HG02588 (cell line): Measurements from ENCODE around the gene PRMT5.
"Not testable (repeated sequence)": the region's sequence is repeated elsewhere in the genome, so short reads cannot be mapped to it uniquely, and the experiment has no call there.

Experiments
- ATAC-seq: cut with Tn5 transposase; IDR thresholded peaks from one replicate; pipeline ENCODE4 v1.9.1; 2021; ENCODE audit warnings: mild to moderate bottlenecking, moderate library complexity; ENCODE audit not compliant: unreplicated experiment

Gene PRMT5

GRCh38 chr14:22935156-22935555, 6.0 kb upstream of the PRMT5 start:
- ATAC-seq: no peak

- ATAC-seq: no peak
These were observed 3.0 kb upstream of the PRMT5 start for GRCh38 chr14:22932146-22932545.

GRCh38 chr14:22929961-22930364, 787 bp upstream of the PRMT5 start:
- no peak for ATAC-seq

GRCh38 chr14:22928237-22929103, 706 bp downstream of the PRMT5 start:
- ATAC-seq: no peak

- ATAC-seq: no peak
These were observed 2.9 kb downstream of the PRMT5 start for GRCh38 chr14:22926316-22926715.

GRCh38 chr14:22925513-22925912, 3.7 kb downstream of the PRMT5 start:
- no peak for ATAC-seq

GRCh38 chr14:22923746-22924145, 5.4 kb downstream of the PRMT5 start:
- no peak for ATAC-seq

GRCh38 chr14:22922294-22922693, 6.9 kb downstream of the PRMT5 start:
- no peak for ATAC-seq

GRCh38 chr14:22920697-22921096, 8.5 kb downstream of the PRMT5 start:
- no peak for ATAC-seq

GRCh38 chr14:22919601-22919921, 9.6 kb downstream of the PRMT5 start:
- ATAC-seq: no peak

- peak; percentile 87 for ATAC-seq
These were observed 10.2 kb downstream of the PRMT5 start, which contains the start of gene RBM23 for GRCh38 chr14:22918804-22919600. Gene RBM23, minus strand, starts transcription at chr14:22919149.

- no peak for ATAC-seq
These were observed 13.2 kb downstream of the PRMT5 start for GRCh38 chr14:22915886-22916521.

GRCh38 chr14:22914836-22915235, 14.3 kb downstream of the PRMT5 start:
- ATAC-seq: not testable (repeated sequence)

GRCh38 chr14:22910916-22911315, 18.3 kb downstream of the PRMT5 start:
- ATAC-seq: no peak

- ATAC-seq: no peak
These were observed 20.6 kb downstream of the PRMT5 start for GRCh38 chr14:22908601-22909000.

- ATAC-seq: no peak
These were observed 21.7 kb downstream of the PRMT5 start for GRCh38 chr14:22907429-22907828.

GRCh38 chr14:22906073-22906472, 23.1 kb downstream of the PRMT5 start:
- ATAC-seq: no peak

- no peak for ATAC-seq
These were observed 23.5 kb downstream of the PRMT5 start for GRCh38 chr14:22905627-22906026.

GRCh38 chr14:22903742-22904087, 25.5 kb downstream of the PRMT5 start:
- no peak for ATAC-seq

GRCh38 chr14:22901799-22902198, 27.4 kb downstream of the PRMT5 start:
- ATAC-seq: no peak

GRCh38 chr14:22900081-22900799, 28.9 kb downstream of the PRMT5 start:
- ATAC-seq: no peak
